OCI-LY7 (cell line): ENCODE results near the gene FHIT. TPM values are rescaled to one million over a fixed set of nuclear protein-coding genes. Genes with fewer than 3 reads are reported as not detected.

Experiments
- BruUV-seq: library from RNA; stranded (reverse); fragments of 400-500 nt; replicated peaks from 2 replicates; lab custom pipeline; 2021; lab: Mats Ljungman, UMichigan
- CTCF ChIA-PET: fragments of 300-600 bp; sonication (Branson Sonifier 250); formaldehyde crosslinking; loops from one replicate; lab custom pipeline; 2022; ENCODE audit warnings: antibody characterized with exemption; ENCODE audit not compliant: unreplicated experiment; lab: Charles Lee
- POLR2A ChIA-PET: fragments of 300-600 bp; sonication (Branson Sonifier 250); formaldehyde crosslinking; loops from one replicate; lab custom pipeline; 2022; ENCODE audit warnings: antibody characterized with exemption; lab: Charles Lee
- DNase-seq: peaks from one replicate; pipeline ENCODE4 v3.0.0-alpha.2; 2015; ENCODE audit warnings: low spot score
- H2AFZ ChIP-seq: fragments of 200-600 bp; sonication (generic), shearing (Covaris generic); 2 replicates; pipeline ENCODE4 v1.6.1; 2014; ENCODE audit warnings: mild to moderate bottlenecking, antibody characterized with exemption, low read length, moderate library complexity
- H3K27ac ChIP-seq: fragments of 200-600 bp; sonication (generic); 2 replicates; pipeline ENCODE4 v1.5.1; 2014; ENCODE audit warnings: mixed run types, low read depth, mild to moderate bottlenecking, moderate library complexity, low read length, inconsistent platforms; ENCODE audit not compliant: poor library complexity, severe bottlenecking
- H3K36me3 ChIP-seq: fragments of 200-600 bp; sonication (generic); 2 replicates; pipeline ENCODE4 v1.6.1; 2014; ENCODE audit warnings: mild to moderate bottlenecking, antibody characterized with exemption, low read length, moderate library complexity, mixed read lengths; ENCODE audit not compliant: insufficient read depth
- H3K4me1 ChIP-seq: fragments of 200-600 bp; sonication (generic); 2 replicates; pipeline ENCODE4 v1.5.1; 2014; ENCODE audit warnings: mild to moderate bottlenecking, low read length; ENCODE audit not compliant: insufficient read depth, poor library complexity, severe bottlenecking
- H3K4me2 ChIP-seq: fragments of 200-600 bp; sonication (generic); 2 replicates; pipeline ENCODE4 v1.6.1; 2014; ENCODE audit warnings: mild to moderate bottlenecking, low read length
- H3K4me3 ChIP-seq: fragments of 200-600 bp; sonication (generic); 2 replicates; pipeline ENCODE4 v1.5.1; 2014; ENCODE audit warnings: mild to moderate bottlenecking, low read depth, low read length; ENCODE audit not compliant: poor library complexity, severe bottlenecking
- H3K79me2 ChIP-seq: fragments of 200-600 bp; sonication (generic); 2 replicates; pipeline ENCODE4 v1.6.1; 2016; ENCODE audit warnings: low read depth, mild to moderate bottlenecking, low read length, moderate library complexity, mixed read lengths; ENCODE audit not compliant: insufficient read depth
- H3K9me2 ChIP-seq: fragments of 200-600 bp; sonication (generic); 2 replicates; pipeline ENCODE4 v1.6.1; 2016; ENCODE audit warnings: mild to moderate bottlenecking, low read length, mixed read lengths; ENCODE audit not compliant: insufficient read depth
- H3K9me3 ChIP-seq: fragments of 200-600 bp; sonication (generic); 2 replicates; pipeline ENCODE4 v1.6.1; 2014; ENCODE audit warnings: mild to moderate bottlenecking, mixed run types, low read length, mixed read lengths
- H4K20me1 ChIP-seq: fragments of 200-600 bp; sonication (generic); 2 replicates; pipeline ENCODE4 v1.6.1; 2014; ENCODE audit warnings: mild to moderate bottlenecking, antibody characterized with exemption, low read length, moderate library complexity, mixed read lengths; ENCODE audit not compliant: insufficient read depth
- CTCF ChIP-seq: fragments of 200-600 bp; sonication (generic); conservative IDR thresholded peaks from 2 replicates; pipeline ENCODE4 v1.5.1; 2014; ENCODE audit warnings: mild to moderate bottlenecking, antibody characterized with exemption, low read length, moderate library complexity, mixed read lengths
- EZH2phosphoT487 ChIP-seq: fragments of 200-600 bp; sonication (generic); IDR thresholded peaks from 2 replicates; pipeline ENCODE4 v1.6.1; 2018; ENCODE audit warnings: low read depth, borderline replicate concordance, mild to moderate bottlenecking, mixed run types, antibody characterized with exemption, low read length, moderate library complexity, mixed read lengths
- intact Hi-C: fragments of 100-400 bp; cut with micrococcal nuclease; formaldehyde crosslinking; loops from one replicate; pipeline ENCODE4 v1.10.0; 2022; ENCODE audit not compliant: unreplicated experiment
- total RNA-seq, 2 experiments: library from RNA; depleted of rRNA in 1 of 2; stranded (reverse); fragments of >200 nt in 1 of 2; shearing (Covaris generic) in 1 of 2; gene quantifications; 2 replicates each; pipeline ENCODE4 v1.2.3, GENCODE V29; 2014 to 2022

FHIT gene
- total RNA-seq, 2 experiments from 2014 or later: 5.0 to 10.9 TPM

GRCh38 chr3:61154457-61155198, 96.6 kb downstream of the FHIT start:
- DNase-seq: no peak
- CTCF ChIA-PET: no interaction called here
- POLR2A ChIA-PET: interaction anchor here (0.7 to 1.2 kb wide), 2 partner anchors 22 to 1284 kb away, joined by 3 read pairs; no protein-coding TSS in a partner anchor
- H3K36me3 ChIP-seq: no peaks in the 10 kb centered on the region
- H3K27ac ChIP-seq: no peak overlapping the region
- intact Hi-C loops: no loop called here
- no peak overlapping the region for H2AFZ ChIP-seq
- H3K4me2 ChIP-seq: no peak overlapping the region
- BruUV-seq: no TSS peak
- H3K9me3 ChIP-seq: no peaks in the 10 kb centered on the region
- H3K79me2 ChIP-seq: no peaks in the 10 kb centered on the region
- H3K4me1 ChIP-seq: no peaks in the 10 kb centered on the region
- no peak overlapping the region for H3K4me3 ChIP-seq
- no peaks in the 10 kb centered on the region for H4K20me1 ChIP-seq
- no peaks in the 10 kb centered on the region for H3K9me2 ChIP-seq
- no peak for TF ChIP-seq CTCF
- TF ChIP-seq EZH2phosphoT487: no peak

- no peak for DNase-seq
- Histone ChIP-seq H3K4me2 (no peak overlapping the region), H3K79me2 (no peaks in the 10 kb centered on the region), H3K9me3 (no peaks in the 10 kb centered on the region), H2AFZ (no peak overlapping the region), H3K9me2 (no peaks in the 10 kb centered on the region), H3K27ac (no peak overlapping the region), H3K4me1 (no peaks in the 10 kb centered on the region), H3K4me3 (no peak overlapping the region), H3K36me3 (no peaks in the 10 kb centered on the region), H4K20me1 (no peaks in the 10 kb centered on the region)
- ChIA-PET POLR2A (interaction anchor here (0.6 to 0.7 kb wide), 2 partner anchors 14 to 1045 kb away, joined by 3 to 4 read pairs; no protein-coding TSS in a partner anchor), CTCF (no interaction called here)
- no peak for TF ChIP-seq EZH2phosphoT487
- no peak for TF ChIP-seq CTCF
- BruUV-seq: no TSS peak
- intact Hi-C loops: no loop called here
Observed at GRCh38 chr3:61152071-61152470, 99.2 kb downstream of the FHIT start.

- H3K27ac ChIP-seq: no peak overlapping the region
- H3K9me2 ChIP-seq: no peaks in the 10 kb centered on the region
- H3K4me2 ChIP-seq: no peak overlapping the region
- TF ChIP-seq CTCF: no peak
- TF ChIP-seq EZH2phosphoT487: no peak
- H4K20me1 ChIP-seq: no peaks in the 10 kb centered on the region
- BruUV-seq: no TSS peak
- H2AFZ ChIP-seq: no peak overlapping the region
- no peaks in the 10 kb centered on the region for H3K36me3 ChIP-seq
- no peaks in the 10 kb centered on the region for H3K9me3 ChIP-seq
- no peak for DNase-seq
- intact Hi-C loops: no loop called here
- H3K4me3 ChIP-seq: no peak overlapping the region
- H3K4me1 ChIP-seq: no peaks in the 10 kb centered on the region
- ChIA-PET POLR2A (no interaction called here), CTCF (no interaction called here)
- no peaks in the 10 kb centered on the region for H3K79me2 ChIP-seq
Observed at GRCh38 chr3:61149236-61149635, 102.0 kb downstream of the FHIT start.
